ENCODE measurements around the gene USP7. TPM values are rescaled to one million over a fixed set of nuclear protein-coding genes. Genes with fewer than 3 reads are reported as not detected.

The USP7 gene
- total RNA-seq, 1 donor from 2014 or later: 70.2 TPM

DNA sequence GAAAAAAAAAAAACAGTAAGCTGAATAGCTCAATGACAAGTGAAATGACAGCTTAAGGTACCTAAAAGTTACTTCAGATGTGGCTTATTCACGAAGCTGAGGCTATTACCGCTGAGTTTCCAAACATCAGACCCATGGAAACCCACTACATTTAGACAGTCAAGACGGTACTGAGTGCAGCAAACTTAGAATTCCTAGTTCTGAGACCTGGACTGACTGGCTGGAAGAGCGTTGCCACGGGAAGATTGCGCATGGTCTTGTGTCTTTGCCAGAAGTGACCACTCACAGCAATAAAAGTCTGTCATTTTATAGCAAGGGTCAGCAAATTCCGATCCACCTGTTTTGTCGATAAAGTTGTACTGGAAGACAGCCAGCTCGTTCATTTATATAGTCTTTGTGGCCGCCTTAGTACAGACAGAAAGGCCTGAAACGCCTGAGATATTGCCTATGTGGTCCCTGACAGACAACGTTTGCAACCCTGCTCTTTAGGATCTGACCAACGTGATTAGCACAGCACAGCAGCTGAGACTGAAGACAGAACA is 62.3 kb downstream of the USP7 start:
- DNase-seq (ENCODE audit: low read depth, low spot score): no peak

DNA sequence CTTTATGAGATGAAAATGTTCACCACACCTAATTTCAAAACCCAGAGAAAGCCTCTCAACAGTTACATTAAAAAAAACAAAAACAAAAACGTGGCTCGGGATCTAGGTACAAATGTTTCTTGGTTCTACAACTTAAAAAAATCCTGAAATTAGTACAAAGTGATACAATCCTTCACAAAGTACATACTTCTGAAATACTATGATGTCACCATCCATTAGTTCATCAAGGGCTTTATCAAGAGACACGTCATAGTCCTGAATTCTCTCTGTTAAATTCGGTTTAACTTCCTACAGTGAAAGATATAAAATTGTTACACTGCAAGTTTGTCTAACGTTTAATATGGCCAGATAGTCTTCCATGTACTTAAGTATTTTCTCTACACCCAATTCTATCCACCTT is 63.4 kb downstream of the USP7 start:
- DNase-seq (ENCODE audit: low read depth, low spot score): no peak

DNA sequence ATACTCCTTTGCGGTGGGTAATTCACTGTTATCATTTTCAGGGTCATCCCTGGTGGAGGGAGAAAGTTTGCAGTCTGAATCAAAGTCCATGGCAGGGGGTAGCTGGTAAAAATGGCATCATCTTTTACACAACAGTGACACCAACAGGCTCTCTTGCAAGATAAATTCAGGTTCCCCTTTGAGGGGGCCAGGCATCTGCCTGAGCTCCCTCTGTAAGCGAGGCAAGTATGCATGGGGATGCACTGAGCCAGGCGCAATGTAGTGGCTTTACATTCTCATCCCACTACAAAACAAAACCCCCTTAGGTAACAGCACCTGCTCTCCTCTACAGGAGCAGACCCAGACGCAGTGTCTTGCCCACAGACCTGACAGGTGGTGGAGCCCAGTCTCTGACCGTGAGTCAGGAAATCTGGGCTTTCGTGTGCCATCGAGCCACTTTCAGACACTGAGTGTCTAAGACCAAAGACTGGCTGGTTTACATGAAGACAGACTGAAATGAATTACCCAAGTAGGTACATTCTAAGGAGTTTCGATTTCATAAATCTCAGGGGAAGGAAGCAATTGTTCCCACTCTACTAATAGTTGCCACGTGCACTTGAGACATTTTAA is 63.9 kb downstream of the USP7 start:
- DNase-seq (ENCODE audit: low read depth, low spot score): no peak

DNA sequence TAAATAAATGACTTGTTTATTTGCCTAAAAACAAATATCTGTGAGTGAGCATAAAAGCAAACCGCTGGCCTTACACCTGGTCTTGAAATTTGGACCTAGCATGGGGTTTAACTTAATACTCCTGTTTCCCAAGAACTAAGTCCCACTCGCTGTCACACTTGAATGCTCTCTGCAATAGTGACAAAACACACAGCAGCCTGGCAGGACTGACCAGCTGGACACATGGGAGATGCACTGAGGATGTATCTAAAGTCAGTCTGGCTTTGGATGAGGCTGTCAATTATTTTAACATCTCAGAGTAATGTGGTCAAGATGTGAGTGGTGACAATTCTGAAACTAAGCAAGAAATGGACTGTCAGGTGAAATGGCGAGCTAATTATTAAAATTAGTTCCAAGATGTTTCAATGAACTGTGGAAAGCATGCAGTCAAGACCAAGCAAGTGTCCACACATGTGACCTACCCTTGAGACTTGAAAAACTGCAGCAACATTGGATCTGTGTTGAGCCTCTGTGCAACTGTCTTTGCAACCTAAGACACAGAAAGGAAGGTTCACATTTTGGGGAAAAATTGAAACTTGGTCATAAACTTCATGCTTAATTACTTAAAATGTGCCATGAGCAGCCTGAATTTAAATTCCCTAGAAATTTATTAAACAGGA is 64.9 kb downstream of the USP7 start:
- no peak for DNase-seq (ENCODE audit: low read depth, low spot score)

DNA sequence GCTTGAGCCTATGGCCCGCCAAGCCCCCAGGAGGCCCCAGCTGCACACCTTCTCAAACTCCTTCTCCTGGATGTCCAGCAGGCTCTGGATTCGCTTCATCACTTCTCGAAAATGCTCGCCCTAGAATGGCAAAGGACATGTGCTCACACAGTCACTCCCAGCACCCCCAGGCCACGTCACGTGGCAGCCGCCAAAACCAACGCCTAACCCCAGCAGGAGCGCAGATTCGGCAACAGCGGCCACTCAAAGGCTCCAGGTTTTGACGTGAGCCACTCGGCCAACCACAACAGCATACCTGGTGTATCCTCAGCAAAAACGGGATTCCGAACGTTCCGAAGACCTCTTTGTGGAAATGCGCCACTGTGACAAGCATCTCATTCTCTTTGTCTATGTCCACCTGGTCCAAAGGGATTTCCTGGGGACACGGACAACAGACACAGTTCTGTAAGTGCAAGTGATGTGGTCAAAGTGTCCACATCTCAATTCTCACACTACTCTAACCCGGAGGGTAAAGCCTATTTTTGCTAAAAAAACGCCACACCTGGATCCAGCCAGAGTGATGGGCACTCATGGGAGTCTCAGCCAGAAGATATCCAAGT is 68.9 kb downstream of the USP7 start:
- DNase-seq (ENCODE audit: low read depth, low spot score): no peak

DNA sequence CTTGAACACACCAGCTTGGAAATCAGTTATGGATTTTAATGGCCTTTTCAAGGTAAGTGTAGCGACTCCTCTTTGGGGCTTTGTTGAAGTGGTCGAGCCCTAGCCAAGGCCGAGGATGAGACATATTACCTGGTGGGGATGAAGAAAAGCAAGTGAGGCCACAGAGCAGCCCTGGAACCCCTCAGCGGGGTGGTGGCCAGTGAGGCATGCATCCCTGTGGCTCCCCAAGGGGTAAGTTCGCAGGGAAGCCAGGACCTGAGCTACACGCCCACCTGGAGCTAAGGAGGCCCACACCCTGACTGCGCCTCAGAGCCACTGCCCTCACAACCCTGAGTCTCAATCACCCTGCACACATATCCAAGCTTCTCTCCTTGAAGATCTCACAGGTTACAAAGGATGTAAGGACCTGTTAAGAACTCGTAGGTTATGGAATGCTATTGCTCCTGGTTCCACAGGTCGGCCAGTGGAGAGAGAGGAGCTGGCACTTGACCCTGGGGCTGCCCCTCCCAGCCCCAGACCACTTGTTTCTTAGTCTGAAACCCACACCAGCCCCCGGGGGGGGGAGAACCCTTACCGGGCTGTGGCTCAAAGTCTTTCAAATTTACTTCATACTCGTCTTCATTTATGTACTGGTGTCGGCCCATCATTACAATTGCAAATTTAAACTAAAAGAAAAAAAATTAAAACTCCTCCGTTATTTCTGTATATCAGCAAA is 69.6 kb downstream of the USP7 start:
- no peak for DNase-seq (ENCODE audit: low read depth, low spot score)

DNA sequence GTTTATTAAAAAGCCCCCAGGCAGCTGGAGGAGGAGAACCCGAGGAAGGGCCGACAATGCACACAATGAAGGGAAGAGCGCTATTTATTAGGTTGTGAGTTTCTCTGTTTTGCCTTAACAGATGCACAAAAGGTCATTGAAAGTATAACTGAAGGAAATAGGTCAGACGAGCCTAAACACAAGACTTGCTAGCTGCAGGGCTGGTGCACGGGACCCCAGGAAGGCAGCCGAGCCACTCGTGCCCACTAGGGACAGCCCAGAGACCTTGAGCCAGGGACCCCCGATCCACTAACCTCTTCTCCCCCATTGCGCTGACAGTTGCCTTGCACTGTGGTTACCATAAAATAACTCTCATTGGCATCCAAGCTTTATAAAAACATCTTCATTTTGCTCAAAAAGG is 70.3 kb downstream of the USP7 start:
- no peak for DNase-seq (ENCODE audit: low read depth, low spot score)

DNA sequence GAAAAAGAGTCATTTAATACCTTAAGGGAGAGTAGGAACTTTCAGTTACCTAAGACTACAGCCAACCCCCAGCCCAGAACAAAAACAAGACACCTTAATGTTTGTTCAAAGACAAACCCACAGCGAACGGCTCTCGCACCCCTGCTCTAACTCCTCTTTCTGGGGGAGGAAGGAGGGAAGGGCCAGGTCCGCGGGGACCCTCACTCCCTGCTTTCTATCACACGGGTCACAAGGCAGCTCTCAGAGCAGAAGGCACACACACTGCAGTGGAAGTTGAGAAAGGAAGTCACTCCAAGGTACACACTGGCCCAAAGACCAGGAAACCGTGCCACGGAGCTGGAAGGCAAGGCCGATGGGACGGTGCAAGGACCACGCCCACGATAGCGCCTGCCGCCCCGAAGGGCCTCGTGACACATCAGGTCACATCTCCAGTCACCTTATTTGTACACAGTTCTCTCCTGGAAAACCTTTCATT is 71.6 kb downstream of the USP7 start:
- no peak for DNase-seq (ENCODE audit: low read depth, low spot score)

DNA sequence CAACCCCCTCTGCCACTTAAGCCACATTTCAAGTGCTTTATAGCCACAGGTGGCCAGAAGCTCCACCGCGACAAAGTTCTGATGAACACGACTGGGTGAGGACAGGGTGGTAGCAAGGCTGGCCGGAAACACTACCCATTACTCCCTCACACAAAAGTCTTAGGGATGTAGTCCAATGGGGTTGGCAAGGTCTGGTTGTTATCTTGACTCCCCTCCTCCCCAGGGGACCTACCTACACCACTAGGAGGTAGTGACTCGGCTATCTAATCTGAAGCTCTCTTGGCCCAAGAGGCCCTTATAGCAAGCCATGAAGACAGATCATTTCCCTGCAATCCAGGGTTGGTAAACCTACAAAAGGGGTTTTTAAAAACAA is 73.2 kb downstream of the USP7 start:
- no peak for DNase-seq (ENCODE audit: low read depth, low spot score)

DNA sequence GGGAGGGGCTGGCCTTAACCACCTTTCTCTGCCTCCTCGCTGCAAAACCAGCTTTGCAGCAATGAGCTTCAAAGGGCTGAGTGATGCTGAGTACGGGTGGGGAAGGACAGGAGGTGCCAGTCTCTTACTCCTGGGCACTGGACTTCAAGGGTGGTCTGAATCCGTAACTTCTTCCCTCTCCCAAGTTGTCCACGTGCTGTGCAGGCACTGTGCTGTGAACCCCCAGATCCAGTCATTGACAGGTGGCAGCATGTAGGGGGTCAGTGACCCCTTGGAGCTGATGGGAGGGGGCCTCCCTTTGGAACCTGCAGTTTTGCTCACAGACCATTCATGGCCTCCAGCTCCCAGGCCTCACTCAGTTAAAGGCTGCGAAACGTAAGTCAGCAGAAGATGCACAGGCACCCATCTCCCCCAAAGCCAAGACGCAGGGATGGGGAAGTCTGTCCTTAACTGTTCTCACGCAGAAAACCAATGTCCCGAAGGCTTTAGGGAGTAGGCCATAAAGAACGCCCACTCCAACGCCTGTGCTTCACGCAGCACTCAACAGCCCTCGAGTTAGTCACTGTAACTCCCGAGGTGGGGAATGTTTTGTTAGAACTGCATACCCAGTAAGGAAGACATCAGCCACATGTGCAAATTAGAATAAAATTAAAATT is 73.7 kb downstream of the USP7 start:
- no peak for DNase-seq (ENCODE audit: low read depth, low spot score)

DNA sequence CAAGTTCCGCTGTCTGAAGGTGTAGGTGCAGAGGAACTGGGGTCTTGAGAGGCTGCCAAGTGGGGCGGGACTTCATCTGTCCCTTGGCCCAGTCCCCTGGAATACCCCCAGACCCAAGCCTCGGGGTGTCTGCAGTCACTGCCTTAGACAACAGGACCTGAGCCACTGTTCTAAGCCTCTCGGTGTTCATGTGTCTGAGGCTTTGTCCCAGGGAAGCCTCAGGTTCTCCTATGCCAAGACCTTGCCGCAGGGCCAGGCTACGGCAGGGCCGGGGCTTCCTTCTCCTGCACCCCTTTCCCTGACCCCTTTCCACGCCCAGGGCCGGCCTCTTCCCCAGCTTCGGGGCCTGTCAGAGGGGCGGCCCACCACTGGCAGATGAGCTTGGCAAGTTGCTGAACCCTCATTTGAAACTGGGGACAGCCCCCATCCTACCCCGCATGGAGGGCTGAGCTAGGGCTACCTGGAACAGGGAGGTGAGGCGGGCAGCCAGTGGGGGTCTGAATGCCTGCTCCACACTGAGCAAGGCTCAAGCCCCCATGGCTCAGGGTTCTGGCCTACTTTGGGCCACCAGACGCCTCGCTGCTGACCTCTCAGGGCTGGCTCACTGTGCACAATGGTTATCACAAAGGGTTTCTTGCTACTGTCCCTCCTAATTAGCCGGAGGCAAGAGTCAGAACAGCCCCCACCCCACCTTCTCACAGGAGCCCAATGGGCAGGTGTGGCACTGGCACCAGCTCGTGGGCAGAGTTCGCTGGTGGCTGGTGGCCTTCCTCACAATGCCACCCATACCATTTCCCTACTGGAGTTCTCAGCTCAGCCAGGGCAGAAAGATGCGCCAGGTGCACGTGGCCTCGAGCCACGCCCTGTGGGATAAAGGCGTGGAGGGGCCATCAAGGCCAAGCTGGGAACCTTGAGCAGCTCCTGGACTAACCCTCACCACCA is 74.5 kb downstream of the USP7 start:
- DNase-seq (ENCODE audit: low read depth, low spot score): no peak

DNA sequence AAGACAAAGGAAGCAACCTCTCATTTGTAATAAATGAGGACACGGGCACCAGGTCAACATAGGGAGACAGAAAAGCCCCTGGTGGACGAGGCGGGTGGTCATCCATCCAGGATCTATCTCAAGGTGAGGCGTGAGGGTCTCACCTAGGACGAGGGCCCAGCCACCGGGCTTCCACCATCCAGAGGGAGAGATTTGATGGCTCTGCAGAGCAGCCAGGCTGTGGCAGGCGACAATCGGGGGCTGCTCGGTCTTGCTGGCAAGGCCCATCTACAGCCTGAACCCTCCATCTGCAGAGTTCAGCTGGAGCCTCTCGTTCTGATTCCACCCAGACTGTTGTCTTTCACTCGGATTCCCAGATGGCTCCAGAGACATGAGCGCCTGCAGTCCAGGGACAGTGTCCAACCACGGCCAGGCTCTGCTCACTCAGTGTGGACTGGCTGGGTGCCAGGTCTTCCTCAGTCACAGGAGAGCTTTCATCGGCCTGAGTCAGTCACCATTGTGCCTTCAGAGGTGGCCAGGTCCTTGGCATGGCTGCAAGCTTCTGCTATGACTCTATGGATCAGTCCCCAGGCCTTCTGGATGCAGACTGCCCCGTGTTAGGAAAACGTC is 75.7 kb downstream of the USP7 start:
- no peak for DNase-seq (ENCODE audit: low read depth, low spot score)

DNA sequence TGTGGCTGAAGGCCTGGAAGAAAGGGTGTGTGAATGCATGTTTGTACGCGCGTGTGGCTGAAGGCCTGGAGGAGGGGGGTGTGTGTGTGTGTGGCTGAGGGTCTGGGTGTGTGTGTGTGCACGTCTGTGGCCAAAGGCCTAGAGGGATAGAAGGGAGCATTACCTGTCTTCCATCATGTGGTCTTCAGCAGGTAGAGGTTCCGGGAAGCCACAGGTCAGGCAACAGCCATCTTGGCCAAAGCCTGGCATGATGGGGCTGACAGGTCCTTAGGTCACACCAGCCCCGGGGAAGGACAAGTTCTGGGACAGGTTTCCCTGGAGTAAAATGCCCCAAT is 76.3 kb downstream of the USP7 start:
- no peak for DNase-seq (ENCODE audit: low read depth, low spot score)

DNA sequence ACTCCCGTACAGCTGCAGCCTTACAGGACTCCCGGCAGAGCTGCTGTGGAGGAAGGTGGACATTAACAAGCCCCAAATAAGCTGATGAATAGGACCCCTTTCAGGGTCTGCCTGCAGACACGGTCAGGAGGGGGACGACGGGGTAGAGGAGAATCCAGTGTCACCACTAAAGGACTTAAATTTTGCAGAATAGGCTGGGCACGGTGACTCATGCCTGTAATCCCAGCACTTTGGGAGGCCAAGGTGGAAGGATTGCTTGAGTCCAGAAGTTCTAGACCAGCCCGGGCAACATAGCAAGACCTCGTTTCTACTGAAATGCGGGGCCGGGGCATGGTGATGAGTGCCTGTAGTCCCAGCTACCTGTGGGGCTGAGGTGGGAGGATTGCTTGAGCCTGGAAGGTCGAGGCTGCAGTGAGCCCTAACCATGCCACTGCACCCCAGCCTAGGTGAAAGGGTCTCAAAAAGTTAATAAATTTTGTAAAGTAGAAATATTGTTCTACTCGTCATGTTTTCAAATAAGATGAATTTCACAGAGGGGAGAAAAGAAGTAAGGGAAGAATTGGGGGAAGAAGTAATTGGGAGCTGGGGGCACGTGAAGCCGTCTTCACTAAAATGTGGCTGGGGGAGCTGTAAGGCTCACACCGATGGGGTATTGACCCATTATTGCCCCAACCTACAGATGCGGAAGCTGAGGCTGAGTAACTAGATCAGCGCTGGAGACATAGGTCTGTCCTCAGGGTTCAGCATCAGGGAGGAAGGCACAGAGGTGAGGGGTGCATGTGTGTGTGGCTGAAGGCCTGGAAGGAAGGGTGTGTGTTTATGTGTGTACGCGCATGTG is 76.9 kb downstream of the USP7 start:
- no peak for DNase-seq (ENCODE audit: low read depth, low spot score)

DNA sequence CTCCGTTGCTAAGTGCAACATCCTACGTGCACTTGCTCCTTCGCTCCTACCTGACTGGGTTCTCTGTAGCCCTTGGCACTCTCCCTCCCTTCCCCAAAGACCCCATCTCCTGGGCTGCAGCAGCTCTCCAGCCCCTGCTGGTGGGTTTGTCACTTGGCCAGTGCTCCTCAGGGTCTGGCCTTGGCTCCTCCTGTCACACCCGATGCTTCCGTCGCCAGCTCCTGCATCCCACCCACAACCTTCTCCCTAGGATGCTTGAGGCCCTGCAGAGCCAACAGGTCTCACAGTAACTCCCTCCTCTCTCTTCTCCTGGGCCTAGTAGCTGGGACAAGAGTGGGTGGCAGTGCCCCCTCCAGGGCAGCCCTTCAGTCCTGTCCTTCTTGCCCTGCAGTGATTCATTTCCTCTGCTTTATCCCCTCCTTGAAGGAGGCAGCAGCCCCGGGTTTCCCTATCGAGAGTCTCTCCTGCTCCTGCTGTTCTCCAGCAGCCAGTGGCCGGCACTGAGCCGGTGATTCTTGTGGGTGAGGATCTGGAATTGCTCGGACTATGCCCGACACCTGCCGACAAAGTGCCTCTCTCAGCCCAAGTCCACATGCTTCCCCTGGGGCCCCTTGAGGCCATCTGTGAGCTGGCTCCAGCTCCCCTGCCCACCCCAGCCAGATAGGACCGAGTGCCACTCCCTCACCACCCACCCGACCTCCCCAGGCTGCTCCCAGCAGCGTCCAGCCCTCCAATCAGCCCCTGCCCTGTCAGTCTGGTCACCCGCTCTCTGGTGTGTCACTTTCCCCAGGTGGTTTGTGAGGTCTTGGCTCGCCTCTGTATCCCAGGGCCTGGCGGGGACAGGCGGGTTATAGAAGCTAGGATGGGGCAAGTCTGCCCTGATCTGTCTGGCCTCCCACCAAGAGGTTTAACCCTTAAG is 77.8 kb downstream of the USP7 start:
- no peak for DNase-seq (ENCODE audit: low read depth, low spot score)

DNA sequence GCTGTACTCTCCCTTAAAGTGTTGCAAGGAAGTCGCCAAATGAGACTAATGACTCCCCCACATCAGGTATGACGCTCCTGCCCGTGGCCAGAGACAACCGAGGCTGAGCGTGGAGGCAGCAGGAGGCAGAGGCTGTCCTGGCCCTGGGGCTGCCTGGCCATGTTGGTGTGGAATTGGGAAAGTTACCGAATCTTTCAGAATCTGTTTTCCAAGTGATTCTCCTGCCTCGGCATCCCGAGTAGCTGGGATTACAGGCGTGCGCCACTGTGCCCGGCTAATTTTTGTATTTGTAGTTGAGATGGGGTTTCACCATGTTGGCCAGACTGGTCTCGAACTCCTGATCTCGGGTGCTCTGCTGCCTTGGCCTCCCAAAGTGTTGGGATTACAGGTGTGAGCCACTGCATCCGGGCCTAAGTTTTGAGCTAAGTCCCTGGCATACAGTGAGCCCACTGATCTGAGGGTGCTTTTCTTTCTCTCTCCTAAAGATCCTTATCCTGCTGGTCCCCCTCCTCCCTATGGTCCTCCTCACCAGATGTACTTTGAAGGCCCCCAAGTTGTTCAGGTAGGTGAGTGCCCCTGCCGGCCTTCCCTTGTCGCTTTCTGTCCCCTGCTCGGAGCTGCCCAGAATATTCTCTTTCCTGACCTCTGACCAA is 80.9 kb downstream of the USP7 start:
- no peak for DNase-seq (ENCODE audit: low read depth, low spot score)

DNA sequence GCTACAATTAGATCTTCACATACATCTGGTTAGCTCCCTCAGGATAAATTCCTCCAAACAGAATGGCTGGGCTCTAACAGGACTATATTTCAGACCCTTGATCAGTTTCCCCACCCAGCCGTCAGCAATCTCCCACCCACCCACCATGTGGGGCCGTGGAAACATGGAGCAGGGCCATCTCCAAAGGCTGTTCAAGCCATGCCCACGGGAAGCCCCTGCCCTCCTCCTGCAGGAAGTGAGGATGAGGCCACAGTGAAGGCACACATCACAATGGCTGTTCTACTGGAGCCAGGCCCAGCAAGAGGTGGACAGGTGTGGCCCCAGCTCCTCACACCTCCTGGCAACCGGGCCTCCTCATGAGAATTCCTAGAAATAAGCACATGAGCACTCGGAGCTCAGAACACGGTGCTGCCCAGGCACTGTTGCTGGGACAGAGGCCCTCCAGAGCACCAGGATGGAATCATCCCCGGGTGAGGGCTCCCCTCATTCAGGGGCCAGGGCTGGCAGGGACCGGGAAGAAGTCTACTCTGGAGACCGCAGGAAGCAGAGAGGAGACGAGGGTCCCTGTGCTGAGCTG is 81.6 kb downstream of the USP7 start, which contains the start of gene LITAFD:
TSS of gene LITAFD (plus strand) at position 311 of the 577 bp plus-strand sequence. CDS start 2,005 bp downstream, outside the sequence.
- DNase-seq (ENCODE audit: low read depth, low spot score): no peak
